Measurements from ENCODE around the gene ESAM. TPM values are rescaled to one million over a fixed set of nuclear protein-coding genes. Genes with fewer than 3 reads are reported as not detected.

Gene ESAM
- total and polyA plus RNA-seq, 11 donors, result 24.8 to 111 (median 43.3) TPM

DNA sequence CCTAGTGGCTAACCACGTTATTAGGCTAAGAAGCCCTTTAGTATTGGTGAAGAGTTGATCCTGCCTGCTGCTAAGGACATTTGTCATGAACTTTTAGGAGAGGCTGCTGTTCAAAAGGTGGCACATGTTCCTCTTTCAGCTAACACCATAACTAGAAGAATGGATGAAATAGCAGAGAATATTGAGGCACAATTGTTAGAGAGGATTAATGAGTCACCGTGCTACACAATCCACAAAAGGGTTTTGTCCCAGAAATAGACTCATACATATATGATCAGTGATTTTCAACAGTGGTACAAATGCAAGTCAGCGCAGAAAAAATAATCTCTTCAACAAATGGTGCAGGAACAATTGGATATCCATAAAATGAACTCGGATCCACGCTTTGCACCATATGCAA lies 45.1 kb upstream of the ESAM start:
- intact Hi-C loops (cut with DNase I), result no loop called here
- WGBS, 4 donors, result 92 to 97% (median 96%) methylated on average over 5 of the region's 5 CpGs
- H3K36me3 ChIP-seq, result peaks cover 0 to 16% (median 5%) of the 10 kb centered on the region in 9 donors
- no peak overlapping the region for H3K27ac ChIP-seq
- no peaks in the 10 kb centered on the region for H3K27me3 ChIP-seq
- ATAC-seq (no peak), DNase-seq (no peak)
- H3K4me3 ChIP-seq, result no peak overlapping the region
- no peaks in the 10 kb centered on the region for H3K9me3 ChIP-seq
- H3K4me1 ChIP-seq, result no peaks in the 10 kb centered on the region
- TF ChIP-seq CTCF (IDR thresholded peaks at IDR 0.05) (no peak), POLR2A (IDR thresholded peaks at IDR 0.05) (no peak)

- DNase-seq (no peak), ATAC-seq (no peak)
- Histone ChIP-seq H3K27ac (no peak overlapping the region), H3K4me3 (no peak overlapping the region), H3K4me1 (peaks cover 0 to 13% (median 9%) of the 10 kb centered on the region in 12 donors), H3K9me3 (no peaks in the 10 kb centered on the region), H3K36me3 (peaks cover 0 to 16% (median 5%) of the 10 kb centered on the region in 9 donors), H3K27me3 (no peaks in the 10 kb centered on the region)
- intact Hi-C loops (cut with DNase I), result no loop called here
- no peak for TF ChIP-seq CTCF (IDR thresholded peaks at IDR 0.05)
- no peak for TF ChIP-seq POLR2A (IDR thresholded peaks at IDR 0.05)
- WGBS, 4 donors, result 59 to 80% (median 76%) methylated on average over 3 of the region's 3 CpGs
Measured at GRCh38 chr11:124804884-124805283, 42.8 kb upstream of the ESAM start.

DNA sequence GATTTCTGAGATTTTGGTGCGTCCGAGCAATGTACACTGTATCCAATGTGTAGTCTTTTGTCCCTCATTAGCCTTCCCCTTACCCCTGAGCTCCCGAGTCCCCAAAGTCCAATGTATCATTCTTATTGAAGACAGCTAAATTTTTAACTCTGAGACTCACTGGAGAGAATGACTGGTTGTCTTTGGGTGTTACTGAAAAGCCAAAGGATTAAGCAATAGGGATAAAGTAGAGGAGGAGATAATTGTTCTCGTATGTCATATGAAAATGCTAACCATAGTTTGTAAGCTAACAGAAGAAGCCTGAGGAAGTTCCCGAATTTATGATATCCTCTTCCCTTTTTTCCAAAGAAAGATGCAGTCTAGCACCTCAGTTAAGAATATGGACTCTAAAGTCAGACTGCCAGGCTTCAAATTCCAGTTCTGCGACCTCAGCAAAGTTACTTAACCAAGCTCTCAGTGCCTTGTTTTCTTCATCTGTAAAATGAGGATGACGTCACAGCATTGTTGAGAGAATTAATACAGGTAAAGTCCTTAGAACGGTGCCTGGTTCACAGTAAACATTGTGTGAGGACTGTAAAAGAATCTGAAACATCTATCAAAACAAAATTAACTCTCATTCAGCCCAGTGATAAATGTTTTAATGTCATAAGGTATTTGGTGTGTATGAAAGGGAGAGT lies 39.7 kb upstream of the ESAM start:
- ATAC-seq (no peak), DNase-seq (no peak)
- Histone ChIP-seq H3K27me3 (no peaks in the 10 kb centered on the region), H3K36me3 (peaks cover 0 to 9% (median 3%) of the 10 kb centered on the region in 9 donors), H3K4me1 (peaks cover 3 to 37% (median 32%) of the 10 kb centered on the region in 12 donors), H3K27ac (peak overlapping the region in 3 of 12 donors; percentile 98 to 99 (median 99)), H3K9me3 (no peaks in the 10 kb centered on the region), H3K4me3 (peak overlapping the region in 2 of 12 donors; percentile 87 to 93)
- 85 to 88% (median 86%) methylated on average over 8 of the region's 8 CpGs for WGBS, 4 donors
- no peak for TF ChIP-seq CTCF (IDR thresholded peaks at IDR 0.05)
- no peak for TF ChIP-seq POLR2A (IDR thresholded peaks at IDR 0.05)
- intact Hi-C loops (cut with DNase I), result loop anchor here in 2 of 10 donors (2.0 kb wide), 1 partner anchor 35 kb away; no protein-coding TSS in a partner anchor

- Histone ChIP-seq H3K27ac (peak overlapping the region; percentile 90 to 100 (median 98)), H3K36me3 (peaks cover 0 to 8% (median 3%) of the 10 kb centered on the region in 9 donors), H3K27me3 (no peaks in the 10 kb centered on the region), H3K9me3 (no peaks in the 10 kb centered on the region), H3K4me3 (peak overlapping the region; percentile 71 to 94 (median 88)), H3K4me1 (peaks cover 3 to 38% (median 32%) of the 10 kb centered on the region in 12 donors)
- intact Hi-C loops (cut with DNase I), result loop anchor here in 2 of 10 donors (2.0 kb wide), 1 partner anchor 36 kb away; no protein-coding TSS in a partner anchor
- no peak for TF ChIP-seq CTCF (IDR thresholded peaks at IDR 0.05)
- no peak for TF ChIP-seq POLR2A (IDR thresholded peaks at IDR 0.05)
- WGBS, 4 donors, result 7 to 14% (median 9%) methylated on average over 8 of the region's 8 CpGs
- DNase-seq, result no peak
- peak in 3 of 4 donors; percentile 20 to 41 (median 38) for ATAC-seq
Measured at GRCh38 chr11:124801014-124801413, 38.9 kb upstream of the ESAM start.
